WTC11 (cell line): ENCODE results near the gene ZNF485. TPM values are rescaled to one million over a fixed set of nuclear protein-coding genes. Genes with fewer than 3 reads are reported as not detected.

ENCODE experiments used
- CREB1 ChIP-seq: sonication (generic); formaldehyde crosslinking; IDR thresholded peaks from 2 replicates; pipeline ENCODE4 v1.8.0; 2023; ENCODE audit warnings: mild to moderate bottlenecking, missing genetic modification reagents
- CREM ChIP-seq: sonication (generic); formaldehyde crosslinking; IDR thresholded peaks from 2 replicates; pipeline ENCODE4 v1.8.1; 2022; ENCODE audit warnings: mild to moderate bottlenecking, missing genetic modification reagents, moderate library complexity
- ELF4 ChIP-seq: sonication (generic); formaldehyde crosslinking; IDR thresholded peaks from 2 replicates; pipeline ENCODE4 v1.8.1; 2022; ENCODE audit warnings: low read depth, mild to moderate bottlenecking, moderate library complexity, missing genetic modification reagents
- FOXK1 ChIP-seq: sonication (generic); formaldehyde crosslinking; IDR thresholded peaks from 2 replicates; pipeline ENCODE4 v1.8.0; 2022; ENCODE audit warnings: mild to moderate bottlenecking, moderate library complexity, missing genetic modification reagents
- GTF2I ChIP-seq: fragments of 250-450 bp; sonication (Bioruptor Pico); conservative IDR thresholded peaks from 2 replicates; pipeline ENCODE4 v1.4.0; 2021; ENCODE audit warnings: mild to moderate bottlenecking
- JAZF1 ChIP-seq: fragments of 250-450 bp; sonication (Bioruptor Pico); IDR thresholded peaks from 2 replicates; pipeline ENCODE4 v1.9.0; 2021; ENCODE audit warnings: moderate library complexity, mild to moderate bottlenecking, inconsistent platforms
- KAT7 ChIP-seq: sonication (generic); formaldehyde crosslinking; IDR thresholded peaks from 2 replicates; pipeline ENCODE4 v1.8.1; 2023; ENCODE audit warnings: missing genetic modification reagents, mild to moderate bottlenecking, borderline replicate concordance
- NFE2L1 ChIP-seq: sonication (generic); formaldehyde crosslinking; IDR thresholded peaks from 2 replicates; pipeline ENCODE4 v1.8.1; 2023; ENCODE audit warnings: missing genetic modification reagents
- NR3C1 ChIP-seq: sonication (generic); formaldehyde crosslinking; conservative IDR thresholded peaks from 2 replicates; pipeline ENCODE4 v1.8.1; 2023; ENCODE audit warnings: low read depth, mild to moderate bottlenecking, missing genetic modification reagents
- TEAD4 ChIP-seq: sonication (generic); formaldehyde crosslinking; IDR thresholded peaks from 2 replicates; pipeline ENCODE4 v1.8.0; 2022; ENCODE audit warnings: mild to moderate bottlenecking, missing genetic modification reagents
- TP53 ChIP-seq: sonication (generic); formaldehyde crosslinking; IDR thresholded peaks from 2 replicates; pipeline ENCODE4 v1.8.1; 2023; ENCODE audit warnings: mild to moderate bottlenecking, missing genetic modification reagents
- ZNF317 ChIP-seq: sonication (generic); formaldehyde crosslinking; IDR thresholded peaks from 2 replicates; pipeline ENCODE4 v1.8.1; 2023; ENCODE audit warnings: low read depth, mild to moderate bottlenecking, moderate library complexity, missing genetic modification reagents, borderline replicate concordance
- total RNA-seq: library from RNA; stranded (reverse); gene quantifications from 3 replicates; pipeline ENCODE4 v1.2.3, GENCODE V29; 2021
- TF ChIP-seq, protein P1 (sequence below): sonication (generic); formaldehyde crosslinking; IDR thresholded peaks from 2 replicates; pipeline ENCODE4 v1.8.1; 2022; ENCODE audit warnings: low read depth, missing genetic modification reagents, borderline replicate concordance
- TF ChIP-seq, protein P2 (sequence below): fragments of 200-600 bp; IDR thresholded peaks from 2 replicates; pipeline ENCODE4 v1.8.0; 2022; ENCODE audit warnings: antibody characterized with exemption
- TF ChIP-seq, protein P3 (sequence below): sonication (generic); formaldehyde crosslinking; IDR thresholded peaks from 2 replicates; pipeline ENCODE4 v1.8.0; 2022; ENCODE audit warnings: mild to moderate bottlenecking, missing genetic modification reagents
- TF ChIP-seq, protein P4 (sequence below): fragments of 250-450 bp; sonication (Bioruptor Pico); IDR thresholded peaks from 2 replicates; pipeline ENCODE4 v2.1.2; 2022; ENCODE audit warnings: mild to moderate bottlenecking, moderate library complexity
- TF ChIP-seq, protein P5 (sequence below): fragments of 250-450 bp; sonication (Bioruptor Pico); IDR thresholded peaks from 2 replicates; pipeline ENCODE4 v1.8.0; 2021; ENCODE audit warnings: mild to moderate bottlenecking
- TF ChIP-seq, protein P6 (sequence below): sonication (generic); formaldehyde crosslinking; IDR thresholded peaks from 2 replicates; pipeline ENCODE4 v1.8.1; 2022; ENCODE audit warnings: mild to moderate bottlenecking, moderate library complexity, missing genetic modification reagents
- TF ChIP-seq, protein P7 (sequence below): sonication (generic); formaldehyde crosslinking; IDR thresholded peaks from 2 replicates; pipeline ENCODE4 v1.8.0; 2022; ENCODE audit warnings: mild to moderate bottlenecking, missing genetic modification reagents
- TF ChIP-seq, protein P8 (sequence below): sonication (generic); formaldehyde crosslinking; IDR thresholded peaks from 2 replicates; pipeline ENCODE4 v1.8.0; 2023; ENCODE audit warnings: missing genetic modification reagents, mild to moderate bottlenecking, borderline replicate concordance
- TF ChIP-seq, protein P9 (sequence below): sonication (generic); formaldehyde crosslinking; IDR thresholded peaks from 2 replicates; pipeline ENCODE4 v1.8.1; 2023; ENCODE audit warnings: mild to moderate bottlenecking, missing genetic modification reagents
- TF ChIP-seq, protein P10 (sequence below): sonication (generic); formaldehyde crosslinking; IDR thresholded peaks from 2 replicates; pipeline ENCODE4 v1.8.1; 2022; ENCODE audit warnings: missing genetic modification reagents, borderline replicate concordance

The ZNF485 gene
- total RNA-seq, 1 experiment from 2014 or later = 9.6 TPM

DNA sequence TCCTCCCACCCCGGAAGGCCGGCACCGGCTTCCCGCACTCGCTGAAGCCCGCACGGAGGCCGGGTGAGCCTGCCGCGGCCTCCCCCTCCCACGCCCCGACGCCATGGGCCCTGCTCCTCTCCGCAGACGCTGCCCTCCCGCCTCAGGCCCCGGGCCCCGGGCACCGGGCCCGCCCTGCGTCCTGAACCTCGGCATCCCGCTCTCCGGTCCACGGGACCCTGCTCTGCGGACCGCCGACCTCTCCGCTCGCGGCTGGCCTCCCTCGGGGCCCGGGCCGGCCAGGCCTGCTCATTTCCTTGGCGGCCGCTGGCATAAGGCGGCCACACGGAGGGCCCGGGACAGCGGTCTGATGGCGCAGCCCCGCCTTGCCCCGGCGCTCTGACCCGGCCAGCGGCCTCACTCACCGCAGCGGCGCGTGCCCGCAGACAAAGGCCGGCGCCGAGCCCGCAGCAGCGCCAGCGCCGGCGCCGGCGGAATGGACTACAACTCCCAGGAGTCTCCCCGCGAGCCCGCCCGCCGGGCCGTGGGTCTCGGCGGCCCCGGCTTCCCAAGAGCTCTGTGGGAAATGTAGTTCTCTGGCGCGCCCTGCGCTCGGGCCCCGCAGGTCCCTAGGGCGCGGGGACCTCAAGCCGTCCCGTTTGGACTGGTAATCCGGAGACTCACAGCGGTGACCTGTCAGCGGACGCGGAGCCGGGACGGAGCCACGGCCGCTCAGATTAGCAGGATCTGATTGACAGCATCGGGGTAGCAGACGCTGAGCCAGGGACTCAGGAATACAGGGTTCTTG lies 42.4 kb downstream of the ZNF485 start, which contains the start of gene ZNF32 (continued):
- peak; percentile 72; the same call in 1 of the 2 replicates for TF ChIP-seq FOXK1
- no peak for TF ChIP-seq TEAD4 (CRISPR knock-in tag)
- TF ChIP-seq, protein P1, sequence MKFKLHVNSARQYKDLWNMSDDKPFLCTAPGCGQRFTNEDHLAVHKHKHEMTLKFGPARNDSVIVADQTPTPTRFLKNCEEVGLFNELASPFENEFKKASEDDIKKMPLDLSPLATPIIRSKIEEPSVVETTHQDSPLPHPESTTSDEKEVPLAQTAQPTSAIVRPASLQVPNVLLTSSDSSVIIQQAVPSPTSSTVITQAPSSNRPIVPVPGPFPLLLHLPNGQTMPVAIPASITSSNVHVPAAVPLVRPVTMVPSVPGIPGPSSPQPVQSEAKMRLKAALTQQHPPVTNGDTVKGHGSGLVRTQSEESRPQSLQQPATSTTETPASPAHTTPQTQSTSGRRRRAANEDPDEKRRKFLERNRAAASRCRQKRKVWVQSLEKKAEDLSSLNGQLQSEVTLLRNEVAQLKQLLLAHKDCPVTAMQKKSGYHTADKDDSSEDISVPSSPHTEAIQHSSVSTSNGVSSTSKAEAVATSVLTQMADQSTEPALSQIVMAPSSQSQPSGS (CRISPR knock-in tag) = no peak
- TF ChIP-seq, protein P2, sequence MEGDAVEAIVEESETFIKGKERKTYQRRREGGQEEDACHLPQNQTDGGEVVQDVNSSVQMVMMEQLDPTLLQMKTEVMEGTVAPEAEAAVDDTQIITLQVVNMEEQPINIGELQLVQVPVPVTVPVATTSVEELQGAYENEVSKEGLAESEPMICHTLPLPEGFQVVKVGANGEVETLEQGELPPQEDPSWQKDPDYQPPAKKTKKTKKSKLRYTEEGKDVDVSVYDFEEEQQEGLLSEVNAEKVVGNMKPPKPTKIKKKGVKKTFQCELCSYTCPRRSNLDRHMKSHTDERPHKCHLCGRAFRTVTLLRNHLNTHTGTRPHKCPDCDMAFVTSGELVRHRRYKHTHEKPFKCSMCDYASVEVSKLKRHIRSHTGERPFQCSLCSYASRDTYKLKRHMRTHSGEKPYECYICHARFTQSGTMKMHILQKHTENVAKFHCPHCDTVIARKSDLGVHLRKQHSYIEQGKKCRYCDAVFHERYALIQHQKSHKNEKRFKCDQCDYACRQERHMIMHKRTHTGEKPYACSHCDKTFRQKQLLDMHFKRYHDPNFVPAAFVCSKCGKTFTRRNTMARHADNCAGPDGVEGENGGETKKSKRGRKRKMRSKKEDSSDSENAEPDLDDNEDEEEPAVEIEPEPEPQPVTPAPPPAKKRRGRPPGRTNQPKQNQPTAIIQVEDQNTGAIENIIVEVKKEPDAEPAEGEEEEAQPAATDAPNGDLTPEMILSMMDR = no peak
- TF ChIP-seq GTF2I = no peak
- TF ChIP-seq, protein P3, sequence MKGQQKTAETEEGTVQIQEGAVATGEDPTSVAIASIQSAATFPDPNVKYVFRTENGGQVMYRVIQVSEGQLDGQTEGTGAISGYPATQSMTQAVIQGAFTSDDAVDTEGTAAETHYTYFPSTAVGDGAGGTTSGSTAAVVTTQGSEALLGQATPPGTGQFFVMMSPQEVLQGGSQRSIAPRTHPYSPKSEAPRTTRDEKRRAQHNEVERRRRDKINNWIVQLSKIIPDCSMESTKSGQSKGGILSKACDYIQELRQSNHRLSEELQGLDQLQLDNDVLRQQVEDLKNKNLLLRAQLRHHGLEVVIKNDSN (CRISPR knock-in tag) = no peak
- TF ChIP-seq ZNF317 (CRISPR knock-in tag) = peak; percentile 47; the same call in 1 of the 2 replicates
- TF ChIP-seq, protein P4, sequence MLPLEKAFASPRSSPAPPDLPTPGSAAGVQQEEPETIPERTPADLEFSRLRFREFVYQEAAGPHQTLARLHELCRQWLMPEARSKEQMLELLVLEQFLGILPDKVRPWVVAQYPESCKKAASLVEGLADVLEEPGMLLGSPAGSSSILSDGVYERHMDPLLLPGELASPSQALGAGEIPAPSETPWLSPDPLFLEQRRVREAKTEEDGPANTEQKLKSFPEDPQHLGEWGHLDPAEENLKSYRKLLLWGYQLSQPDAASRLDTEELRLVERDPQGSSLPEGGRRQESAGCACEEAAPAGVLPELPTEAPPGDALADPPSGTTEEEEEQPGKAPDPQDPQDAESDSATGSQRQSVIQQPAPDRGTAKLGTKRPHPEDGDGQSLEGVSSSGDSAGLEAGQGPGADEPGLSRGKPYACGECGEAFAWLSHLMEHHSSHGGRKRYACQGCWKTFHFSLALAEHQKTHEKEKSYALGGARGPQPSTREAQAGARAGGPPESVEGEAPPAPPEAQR (CRISPR knock-in tag) = no peak
- TF ChIP-seq KAT7 (CRISPR knock-in tag) = no peak
- TF ChIP-seq, protein P5, sequence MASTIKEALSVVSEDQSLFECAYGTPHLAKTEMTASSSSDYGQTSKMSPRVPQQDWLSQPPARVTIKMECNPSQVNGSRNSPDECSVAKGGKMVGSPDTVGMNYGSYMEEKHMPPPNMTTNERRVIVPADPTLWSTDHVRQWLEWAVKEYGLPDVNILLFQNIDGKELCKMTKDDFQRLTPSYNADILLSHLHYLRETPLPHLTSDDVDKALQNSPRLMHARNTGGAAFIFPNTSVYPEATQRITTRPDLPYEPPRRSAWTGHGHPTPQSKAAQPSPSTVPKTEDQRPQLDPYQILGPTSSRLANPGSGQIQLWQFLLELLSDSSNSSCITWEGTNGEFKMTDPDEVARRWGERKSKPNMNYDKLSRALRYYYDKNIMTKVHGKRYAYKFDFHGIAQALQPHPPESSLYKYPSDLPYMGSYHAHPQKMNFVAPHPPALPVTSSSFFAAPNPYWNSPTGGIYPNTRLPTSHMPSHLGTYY (CRISPR knock-in tag) = no peak
- peak; percentile 39; the same call in 1 of the 2 replicates for TF ChIP-seq NFE2L1 (CRISPR knock-in tag)
- TF ChIP-seq JAZF1 = no peak
- TF ChIP-seq, protein P6, sequence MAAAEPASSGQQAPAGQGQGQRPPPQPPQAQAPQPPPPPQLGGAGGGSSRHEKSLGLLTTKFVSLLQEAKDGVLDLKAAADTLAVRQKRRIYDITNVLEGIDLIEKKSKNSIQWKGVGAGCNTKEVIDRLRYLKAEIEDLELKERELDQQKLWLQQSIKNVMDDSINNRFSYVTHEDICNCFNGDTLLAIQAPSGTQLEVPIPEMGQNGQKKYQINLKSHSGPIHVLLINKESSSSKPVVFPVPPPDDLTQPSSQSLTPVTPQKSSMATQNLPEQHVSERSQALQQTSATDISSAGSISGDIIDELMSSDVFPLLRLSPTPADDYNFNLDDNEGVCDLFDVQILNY (CRISPR knock-in tag) = peak; percentile 81; the same call in 1 of the 2 replicates
- TF ChIP-seq CREB1 (CRISPR knock-in tag) = no peak
- no peak for TF ChIP-seq TP53 (CRISPR knock-in tag)
- TF ChIP-seq, protein P7, sequence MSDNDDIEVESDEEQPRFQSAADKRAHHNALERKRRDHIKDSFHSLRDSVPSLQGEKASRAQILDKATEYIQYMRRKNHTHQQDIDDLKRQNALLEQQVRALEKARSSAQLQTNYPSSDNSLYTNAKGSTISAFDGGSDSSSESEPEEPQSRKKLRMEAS (CRISPR knock-in tag) = peak; percentile 61; the same call in 1 of the 2 replicates
- TF ChIP-seq, protein P8, sequence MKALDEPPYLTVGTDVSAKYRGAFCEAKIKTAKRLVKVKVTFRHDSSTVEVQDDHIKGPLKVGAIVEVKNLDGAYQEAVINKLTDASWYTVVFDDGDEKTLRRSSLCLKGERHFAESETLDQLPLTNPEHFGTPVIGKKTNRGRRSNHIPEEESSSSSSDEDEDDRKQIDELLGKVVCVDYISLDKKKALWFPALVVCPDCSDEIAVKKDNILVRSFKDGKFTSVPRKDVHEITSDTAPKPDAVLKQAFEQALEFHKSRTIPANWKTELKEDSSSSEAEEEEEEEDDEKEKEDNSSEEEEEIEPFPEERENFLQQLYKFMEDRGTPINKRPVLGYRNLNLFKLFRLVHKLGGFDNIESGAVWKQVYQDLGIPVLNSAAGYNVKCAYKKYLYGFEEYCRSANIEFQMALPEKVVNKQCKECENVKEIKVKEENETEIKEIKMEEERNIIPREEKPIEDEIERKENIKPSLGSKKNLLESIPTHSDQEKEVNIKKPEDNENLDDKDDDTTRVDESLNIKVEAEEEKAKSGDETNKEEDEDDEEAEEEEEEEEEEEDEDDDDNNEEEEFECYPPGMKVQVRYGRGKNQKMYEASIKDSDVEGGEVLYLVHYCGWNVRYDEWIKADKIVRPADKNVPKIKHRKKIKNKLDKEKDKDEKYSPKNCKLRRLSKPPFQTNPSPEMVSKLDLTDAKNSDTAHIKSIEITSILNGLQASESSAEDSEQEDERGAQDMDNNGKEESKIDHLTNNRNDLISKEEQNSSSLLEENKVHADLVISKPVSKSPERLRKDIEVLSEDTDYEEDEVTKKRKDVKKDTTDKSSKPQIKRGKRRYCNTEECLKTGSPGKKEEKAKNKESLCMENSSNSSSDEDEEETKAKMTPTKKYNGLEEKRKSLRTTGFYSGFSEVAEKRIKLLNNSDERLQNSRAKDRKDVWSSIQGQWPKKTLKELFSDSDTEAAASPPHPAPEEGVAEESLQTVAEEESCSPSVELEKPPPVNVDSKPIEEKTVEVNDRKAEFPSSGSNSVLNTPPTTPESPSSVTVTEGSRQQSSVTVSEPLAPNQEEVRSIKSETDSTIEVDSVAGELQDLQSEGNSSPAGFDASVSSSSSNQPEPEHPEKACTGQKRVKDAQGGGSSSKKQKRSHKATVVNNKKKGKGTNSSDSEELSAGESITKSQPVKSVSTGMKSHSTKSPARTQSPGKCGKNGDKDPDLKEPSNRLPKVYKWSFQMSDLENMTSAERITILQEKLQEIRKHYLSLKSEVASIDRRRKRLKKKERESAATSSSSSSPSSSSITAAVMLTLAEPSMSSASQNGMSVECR (CRISPR knock-in tag) = no peak
- TF ChIP-seq, protein P9, sequence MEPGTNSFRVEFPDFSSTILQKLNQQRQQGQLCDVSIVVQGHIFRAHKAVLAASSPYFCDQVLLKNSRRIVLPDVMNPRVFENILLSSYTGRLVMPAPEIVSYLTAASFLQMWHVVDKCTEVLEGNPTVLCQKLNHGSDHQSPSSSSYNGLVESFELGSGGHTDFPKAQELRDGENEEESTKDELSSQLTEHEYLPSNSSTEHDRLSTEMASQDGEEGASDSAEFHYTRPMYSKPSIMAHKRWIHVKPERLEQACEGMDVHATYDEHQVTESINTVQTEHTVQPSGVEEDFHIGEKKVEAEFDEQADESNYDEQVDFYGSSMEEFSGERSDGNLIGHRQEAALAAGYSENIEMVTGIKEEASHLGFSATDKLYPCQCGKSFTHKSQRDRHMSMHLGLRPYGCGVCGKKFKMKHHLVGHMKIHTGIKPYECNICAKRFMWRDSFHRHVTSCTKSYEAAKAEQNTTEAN (CRISPR knock-in tag) = no peak; the same call in 1 of the 2 replicates
- TF ChIP-seq, protein P10, sequence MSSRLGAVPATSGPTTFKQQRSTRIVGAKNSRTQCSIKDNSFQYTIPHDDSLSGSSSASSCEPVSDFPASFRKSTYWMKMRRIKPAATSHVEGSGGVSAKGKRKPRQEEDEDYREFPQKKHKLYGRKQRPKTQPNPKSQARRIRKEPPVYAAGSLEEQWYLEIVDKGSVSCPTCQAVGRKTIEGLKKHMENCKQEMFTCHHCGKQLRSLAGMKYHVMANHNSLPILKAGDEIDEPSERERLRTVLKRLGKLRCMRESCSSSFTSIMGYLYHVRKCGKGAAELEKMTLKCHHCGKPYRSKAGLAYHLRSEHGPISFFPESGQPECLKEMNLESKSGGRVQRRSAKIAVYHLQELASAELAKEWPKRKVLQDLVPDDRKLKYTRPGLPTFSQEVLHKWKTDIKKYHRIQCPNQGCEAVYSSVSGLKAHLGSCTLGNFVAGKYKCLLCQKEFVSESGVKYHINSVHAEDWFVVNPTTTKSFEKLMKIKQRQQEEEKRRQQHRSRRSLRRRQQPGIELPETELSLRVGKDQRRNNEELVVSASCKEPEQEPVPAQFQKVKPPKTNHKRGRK = no peak
- 0 out of 2 replicates have a peak, but pooled peaks have one; percentile 63 for TF ChIP-seq ELF4 (CRISPR knock-in tag)
- no peak for TF ChIP-seq NR3C1
- peak; percentile 54; the same call in 1 of the 2 replicates for TF ChIP-seq CREM (CRISPR knock-in tag)
